B cell (primary cell): ENCODE results near the gene ZIC5.

Source experiments
- EZH2 ChIP-seq: IDR thresholded peaks from 2 replicates; pipeline ENCODE4 v1.6.1; 2012; ENCODE audit warnings: borderline replicate concordance, low read depth, mild to moderate bottlenecking, moderate library complexity, low read length; ENCODE audit not compliant: insufficient read depth, poor library complexity, severe bottlenecking
- TF ChIP-seq, protein P1 (sequence below): fragments of 200-600 bp; IDR thresholded peaks from one replicate; pipeline ENCODE4 v1.8.0; 2022; ENCODE audit warnings: antibody characterized with exemption, mild to moderate bottlenecking

DNA sequence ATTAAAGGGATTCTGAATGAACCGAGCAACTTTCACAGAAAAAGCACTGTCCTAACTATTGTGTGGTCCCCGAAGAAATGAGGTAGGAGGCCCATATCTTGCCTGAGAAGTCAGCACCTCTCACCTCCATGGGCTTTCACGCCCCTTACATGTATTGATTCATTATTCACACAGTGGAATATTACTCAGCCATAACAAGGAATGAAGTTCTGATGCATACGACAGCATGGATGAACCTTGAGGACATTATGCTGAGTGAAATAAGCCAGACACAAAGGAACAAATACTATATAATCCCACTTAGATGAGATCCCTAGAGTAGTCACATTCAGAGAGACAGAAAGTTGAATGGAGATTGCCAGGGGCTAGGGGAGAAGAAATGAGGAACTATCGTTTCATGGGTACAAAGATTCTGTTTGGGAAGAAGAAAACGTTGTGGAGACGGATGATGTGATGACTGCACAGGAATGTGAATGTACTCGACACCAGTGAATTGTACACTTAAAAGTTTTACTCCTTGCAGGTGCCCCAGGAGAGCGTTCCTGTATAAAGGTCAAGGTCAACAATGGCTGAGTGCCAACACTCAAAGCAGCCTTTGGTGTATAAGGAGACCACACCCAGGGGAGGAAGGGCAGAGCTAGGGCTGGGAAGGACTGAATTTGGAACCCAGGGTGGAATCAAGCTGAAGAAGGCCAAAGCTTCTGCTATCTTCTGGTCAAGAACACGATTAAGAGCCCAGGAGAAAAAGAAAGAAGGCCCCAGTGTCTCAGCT lies 22.5 kb downstream of the ZIC5 start:
- TF ChIP-seq, protein P1, sequence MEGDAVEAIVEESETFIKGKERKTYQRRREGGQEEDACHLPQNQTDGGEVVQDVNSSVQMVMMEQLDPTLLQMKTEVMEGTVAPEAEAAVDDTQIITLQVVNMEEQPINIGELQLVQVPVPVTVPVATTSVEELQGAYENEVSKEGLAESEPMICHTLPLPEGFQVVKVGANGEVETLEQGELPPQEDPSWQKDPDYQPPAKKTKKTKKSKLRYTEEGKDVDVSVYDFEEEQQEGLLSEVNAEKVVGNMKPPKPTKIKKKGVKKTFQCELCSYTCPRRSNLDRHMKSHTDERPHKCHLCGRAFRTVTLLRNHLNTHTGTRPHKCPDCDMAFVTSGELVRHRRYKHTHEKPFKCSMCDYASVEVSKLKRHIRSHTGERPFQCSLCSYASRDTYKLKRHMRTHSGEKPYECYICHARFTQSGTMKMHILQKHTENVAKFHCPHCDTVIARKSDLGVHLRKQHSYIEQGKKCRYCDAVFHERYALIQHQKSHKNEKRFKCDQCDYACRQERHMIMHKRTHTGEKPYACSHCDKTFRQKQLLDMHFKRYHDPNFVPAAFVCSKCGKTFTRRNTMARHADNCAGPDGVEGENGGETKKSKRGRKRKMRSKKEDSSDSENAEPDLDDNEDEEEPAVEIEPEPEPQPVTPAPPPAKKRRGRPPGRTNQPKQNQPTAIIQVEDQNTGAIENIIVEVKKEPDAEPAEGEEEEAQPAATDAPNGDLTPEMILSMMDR: no peak
- TF ChIP-seq EZH2: no peak
